HG02642 (cell line): ENCODE measurements around the gene IL4R.
"Not testable (repeated sequence)": the region's sequence is repeated elsewhere in the genome, so short reads cannot be mapped to it uniquely, and the experiment has no call there.

Source experiments
- ATAC-seq: cut with Tn5 transposase; IDR thresholded peaks from one replicate; pipeline ENCODE4 v1.9.1; 2021; ENCODE audit warnings: mild to moderate bottlenecking; ENCODE audit not compliant: unreplicated experiment, poor library complexity

The IL4R gene

GRCh38 chr16:27374221-27374803, 60.5 kb downstream of the IL4R start:
- ATAC-seq, result peak; percentile 35

- ATAC-seq, result peak; percentile 49
These were observed 61.1 kb downstream of the IL4R start for GRCh38 chr16:27374804-27375425.

- ATAC-seq, result no peak
These were observed 64.1 kb downstream of the IL4R start for GRCh38 chr16:27377666-27378485.

- ATAC-seq, result no peak
These were observed 65.2 kb downstream of the IL4R start for GRCh38 chr16:27378871-27379481.

GRCh38 chr16:27379919-27380318, 66.1 kb downstream of the IL4R start:
- ATAC-seq, result no peak

GRCh38 chr16:27381236-27381635, 67.5 kb downstream of the IL4R start:
- ATAC-seq, result no peak

- no peak for ATAC-seq
These were observed 68.4 kb downstream of the IL4R start for GRCh38 chr16:27381974-27382855.

- ATAC-seq, result no peak
These were observed 69.9 kb downstream of the IL4R start for GRCh38 chr16:27383556-27384243.

GRCh38 chr16:27384425-27384824, 70.7 kb downstream of the IL4R start:
- ATAC-seq, result no peak

GRCh38 chr16:27385398-27385797, 71.6 kb downstream of the IL4R start:
- no peak for ATAC-seq

- no peak for ATAC-seq
These were observed 72.9 kb downstream of the IL4R start for GRCh38 chr16:27386674-27387073.

GRCh38 chr16:27387724-27388123, 74.0 kb downstream of the IL4R start:
- ATAC-seq, result peak; percentile 78

GRCh38 chr16:27389272-27389961, 75.6 kb downstream of the IL4R start:
- no peak for ATAC-seq

GRCh38 chr16:27390151-27390550, 76.4 kb downstream of the IL4R start:
- ATAC-seq, result no peak

- ATAC-seq, result no peak
These were observed 78.9 kb downstream of the IL4R start for GRCh38 chr16:27392671-27393070.

GRCh38 chr16:27394516-27394915, 80.7 kb downstream of the IL4R start:
- no peak for ATAC-seq

GRCh38 chr16:27398341-27398893, 84.6 kb downstream of the IL4R start:
- ATAC-seq, result not testable (repeated sequence)
